GM18498 (cell line): ENCODE measurements around the gene THBS3.
A peak's percentile ranks its signal among the peaks of the same experiment; 100 is the strongest.
"Not testable (repeated sequence)": the region's sequence is repeated elsewhere in the genome, so short reads cannot be mapped to it uniquely, and the experiment has no call there.

Experiments
- ATAC-seq: cut with Tn5 transposase; IDR thresholded peaks from one replicate; pipeline ENCODE4 v1.9.1; 2021; ENCODE audit warnings: mild to moderate bottlenecking, moderate library complexity; ENCODE audit not compliant: unreplicated experiment

THBS3 gene

GRCh38 chr1:155208541-155209311, 1.0 kb upstream of the THBS3 start, which contains the start of gene MTX1:
TSS of gene MTX1 (plus strand) at chr1:155208695. CDS start at chr1:155208805, 110 bp downstream.
- ATAC-seq = peak; percentile 79

DNA sequence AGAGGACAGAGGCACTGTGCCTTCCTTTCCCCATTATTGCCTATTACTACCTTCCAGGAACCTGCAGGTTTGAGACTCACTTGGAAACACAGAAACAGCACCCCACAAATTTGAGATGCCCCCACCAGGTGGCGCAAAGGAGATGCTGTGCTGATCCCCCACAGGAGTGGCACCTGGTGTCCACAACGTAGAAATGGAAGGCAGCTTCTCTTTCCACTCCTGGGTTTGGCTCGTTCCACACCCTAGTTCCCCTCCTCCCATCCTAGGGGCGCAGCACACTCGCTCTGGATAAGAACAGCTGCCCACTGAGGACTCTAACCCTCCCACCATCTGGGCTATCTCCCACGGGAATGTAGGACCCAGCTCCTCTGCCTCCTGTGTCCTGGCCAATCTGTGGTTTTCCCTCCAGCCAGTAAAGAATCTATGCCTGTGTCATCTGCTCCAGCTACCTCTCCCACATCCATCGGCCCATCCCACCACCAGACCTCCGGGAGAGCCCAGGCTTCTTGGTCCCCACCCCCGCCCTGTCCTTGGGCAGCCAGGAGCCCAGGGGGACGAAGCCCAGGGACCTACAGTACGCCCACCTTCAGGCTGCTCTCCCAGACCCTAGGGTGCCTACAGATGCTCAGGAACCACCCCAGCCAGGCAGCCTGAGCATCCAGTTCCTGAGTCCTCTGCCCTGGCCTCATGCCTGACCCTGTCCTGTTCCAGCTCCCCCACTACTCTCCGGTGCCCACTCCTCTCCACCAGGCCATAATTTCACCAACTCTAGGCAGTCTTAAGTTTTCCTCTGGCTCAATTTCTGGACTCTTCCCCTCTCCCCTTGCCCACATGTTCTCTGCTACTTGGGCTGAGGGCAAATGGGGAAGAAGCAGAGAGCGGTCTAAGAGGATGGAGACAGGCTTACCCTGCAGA, 549 bp downstream of the THBS3 start:
- no peak for ATAC-seq

DNA sequence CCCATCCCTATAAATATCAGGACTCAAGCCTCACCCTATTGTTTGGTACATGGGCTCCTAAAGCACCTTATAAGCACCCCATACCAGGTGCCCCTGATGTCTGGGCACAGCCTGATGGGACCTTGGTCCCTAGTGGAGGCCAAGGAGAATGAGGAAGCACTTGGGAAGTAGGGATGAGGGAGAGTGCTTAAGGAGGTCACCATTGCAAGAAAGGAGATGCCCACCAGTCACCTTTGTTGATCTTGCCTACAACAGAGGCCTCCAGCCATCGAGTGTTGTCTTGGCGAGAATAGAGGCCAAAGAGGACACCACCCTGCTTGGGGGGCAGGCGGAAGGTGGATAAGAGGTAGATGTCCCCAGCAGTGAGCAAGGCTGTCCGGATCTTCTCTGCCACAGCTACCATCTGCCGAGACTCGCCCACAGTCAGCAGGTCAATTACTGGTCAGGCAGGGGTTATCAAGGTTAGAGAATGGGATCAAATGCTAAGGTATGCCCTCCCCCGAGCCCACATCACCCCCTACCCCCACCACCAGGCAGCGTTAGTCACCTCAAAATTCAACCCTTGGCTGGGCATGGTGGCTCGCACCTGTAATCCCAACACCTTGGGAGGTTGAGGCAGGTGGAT, 1.6 kb downstream of the THBS3 start:
- ATAC-seq = no peak

DNA sequence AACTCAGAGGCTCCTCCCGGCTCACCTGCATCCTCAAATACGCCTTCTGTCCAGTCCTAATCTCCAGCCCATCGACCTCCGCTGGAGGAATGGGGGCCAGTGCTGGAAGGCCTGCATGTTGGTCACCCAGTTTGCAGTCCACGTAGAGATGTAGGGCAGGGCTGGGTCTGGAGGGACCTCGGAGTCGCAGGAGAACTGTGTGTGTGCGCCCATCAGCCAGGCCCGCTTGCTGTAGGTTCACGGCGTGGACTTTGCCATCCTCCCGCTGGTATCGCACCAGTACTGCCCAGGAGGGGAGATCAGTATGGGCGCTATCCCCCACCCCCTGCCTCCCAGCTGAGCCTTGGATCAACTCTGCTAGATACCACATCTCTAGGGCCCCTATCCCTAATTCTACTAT, 2.7 kb downstream of the THBS3 start:
- no peak for ATAC-seq

- no peak for ATAC-seq
These were observed 4.8 kb downstream of the THBS3 start for GRCh38 chr1:155202731-155203515.

- ATAC-seq = no peak
These were observed 5.5 kb downstream of the THBS3 start for GRCh38 chr1:155202198-155202597.

- no peak for ATAC-seq
These were observed 6.8 kb downstream of the THBS3 start for GRCh38 chr1:155200920-155201319.

DNA sequence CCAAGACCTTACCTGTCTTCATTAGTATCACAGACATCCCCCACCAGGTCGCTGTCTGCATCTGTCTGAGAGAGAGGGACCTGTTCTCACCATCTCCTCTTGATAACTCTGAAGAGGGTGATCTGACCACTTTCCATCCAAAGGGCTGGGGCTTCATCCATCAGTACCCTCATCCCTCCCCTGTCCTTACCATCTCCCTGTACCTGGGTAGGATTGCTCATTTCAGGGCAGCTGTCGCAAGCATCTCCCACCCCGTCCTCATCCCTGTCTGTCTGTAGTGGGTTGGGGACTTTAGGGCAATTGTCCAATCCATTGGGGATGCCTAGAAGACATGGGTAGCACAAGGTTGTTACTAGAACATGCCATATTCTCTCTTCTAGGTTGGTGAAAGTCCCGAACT, 7.9 kb downstream of the THBS3 start:
- ATAC-seq = no peak

DNA sequence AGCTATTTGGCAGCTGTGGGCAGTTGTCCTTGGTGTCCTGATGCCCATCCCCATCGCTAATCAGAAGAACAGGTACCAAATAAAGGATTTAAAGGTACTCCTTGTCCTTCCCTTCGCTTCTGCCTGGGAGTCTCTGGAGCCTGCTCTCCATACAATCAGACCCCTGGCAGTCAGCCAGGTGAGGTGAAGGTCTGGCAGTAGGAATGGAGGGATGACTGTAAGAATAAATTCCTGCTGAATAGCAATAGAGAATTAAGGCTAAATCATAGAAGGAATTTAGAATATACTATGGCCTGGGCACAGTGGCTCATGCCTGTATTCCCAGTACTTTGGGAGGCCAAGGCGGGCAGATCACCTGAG, 9.2 kb downstream of the THBS3 start:
- ATAC-seq = no peak

DNA sequence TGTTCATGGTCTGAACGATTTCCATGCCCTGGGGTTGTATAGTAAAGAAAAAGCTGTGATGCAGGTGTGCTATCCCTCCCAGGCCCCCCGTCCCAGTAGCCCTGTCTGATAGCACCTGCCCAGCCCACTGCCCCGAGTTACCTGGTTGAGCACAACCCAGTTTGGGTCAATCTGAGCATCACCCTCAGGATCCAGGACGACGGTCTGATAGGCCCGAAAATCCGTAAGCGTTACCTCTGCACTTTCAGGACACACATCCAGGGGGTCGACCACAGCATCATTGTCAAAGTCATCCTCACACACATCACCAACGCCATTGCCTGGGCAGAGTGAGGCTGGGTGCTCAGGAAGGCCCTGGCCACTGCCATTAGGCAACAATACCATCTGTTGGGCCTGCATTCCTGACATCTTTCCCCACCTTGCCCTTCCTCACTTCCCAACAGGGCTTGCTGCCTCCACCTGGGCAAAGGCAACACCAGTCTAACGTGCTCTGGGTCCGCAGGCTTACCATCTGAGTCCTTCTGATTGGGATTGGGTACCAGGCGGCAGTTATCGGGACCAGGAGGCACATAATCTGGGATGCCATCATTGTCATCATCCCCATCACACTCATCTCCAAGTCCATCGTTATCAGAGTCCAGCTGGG, 9.7 kb downstream of the THBS3 start:
- no peak for ATAC-seq

DNA sequence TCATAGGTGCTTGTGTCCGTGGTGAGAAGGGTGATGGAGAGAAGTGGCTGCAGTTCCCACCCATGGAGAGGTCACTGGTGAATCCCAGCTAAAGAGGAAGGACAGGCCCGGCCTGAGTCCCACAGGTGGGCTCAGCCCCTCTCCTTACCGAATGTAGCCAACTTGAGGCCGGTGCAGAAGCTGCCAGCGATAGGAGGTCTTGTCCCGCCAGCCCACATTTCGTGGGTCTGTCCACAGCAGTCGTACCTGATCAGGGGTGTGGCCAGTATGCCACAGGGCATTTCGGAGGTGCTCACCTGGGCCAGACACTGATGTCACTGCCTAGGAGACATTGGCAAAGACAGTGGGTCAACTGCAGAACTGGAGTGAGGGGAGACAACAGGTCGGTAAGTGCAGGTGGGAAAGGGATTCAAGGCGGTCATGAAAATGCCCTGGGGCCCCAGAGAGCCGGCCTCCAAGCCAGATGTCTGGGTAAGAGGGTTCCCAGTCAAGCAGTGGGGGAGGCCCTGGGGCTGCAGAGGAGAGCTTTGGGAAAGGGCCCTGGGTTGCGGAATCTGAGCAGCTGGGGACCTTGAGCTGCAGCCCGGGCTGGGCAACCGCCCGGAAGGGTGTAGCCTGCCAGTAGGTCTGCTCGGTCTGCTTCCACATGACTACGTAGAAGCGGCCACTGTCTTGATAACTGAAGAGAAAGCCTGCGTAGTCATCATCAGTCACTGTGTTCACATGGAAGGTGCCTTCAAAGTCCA, 10.6 kb downstream of the THBS3 start:
- no peak for ATAC-seq

- no peak for ATAC-seq
These were observed 11.4 kb downstream of the THBS3 start for GRCh38 chr1:155196103-155196892.

DNA sequence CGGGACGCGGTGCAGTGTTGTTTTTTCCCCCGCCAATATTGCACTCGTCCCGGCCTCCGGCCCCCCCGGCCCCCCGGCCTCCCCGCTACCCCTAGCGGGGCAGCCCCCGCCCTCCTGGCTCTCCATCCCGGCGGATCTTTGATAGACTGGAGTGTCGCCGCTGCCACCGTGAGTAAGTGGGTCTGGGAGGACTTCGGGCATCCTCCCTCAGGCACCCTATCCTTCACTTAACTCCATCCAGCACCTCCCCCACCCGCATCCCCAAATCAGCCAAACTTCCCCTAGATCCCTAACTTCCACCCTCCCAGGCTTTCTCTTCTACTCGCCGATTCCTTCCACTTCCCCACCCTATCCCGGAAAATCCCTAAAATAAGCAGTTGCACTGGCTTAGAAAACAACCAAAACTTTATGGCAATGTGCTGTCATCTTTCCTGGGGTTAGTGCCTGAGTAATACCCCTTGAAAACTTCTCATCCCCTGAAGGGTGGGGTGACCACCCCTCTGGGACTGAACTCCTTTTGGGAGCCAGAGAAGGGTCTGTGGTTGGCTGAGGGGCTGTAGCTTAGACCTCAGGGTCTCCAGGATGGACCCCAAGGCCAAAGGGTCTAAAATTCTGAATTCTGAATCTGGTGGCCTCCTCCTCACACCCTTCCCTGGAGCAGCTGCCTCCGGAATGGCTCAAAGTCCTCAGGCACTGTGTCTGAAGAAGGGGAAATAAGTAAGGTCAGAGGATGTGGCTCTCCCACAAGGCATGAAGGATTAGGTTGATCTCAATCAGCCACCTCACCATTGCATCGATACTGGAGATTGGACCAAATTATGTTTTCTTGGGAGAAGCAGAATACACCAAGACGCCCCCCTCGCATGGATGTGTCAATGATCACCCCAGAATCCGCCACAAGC, 12.2 kb downstream of the THBS3 start:
- no peak for ATAC-seq

DNA sequence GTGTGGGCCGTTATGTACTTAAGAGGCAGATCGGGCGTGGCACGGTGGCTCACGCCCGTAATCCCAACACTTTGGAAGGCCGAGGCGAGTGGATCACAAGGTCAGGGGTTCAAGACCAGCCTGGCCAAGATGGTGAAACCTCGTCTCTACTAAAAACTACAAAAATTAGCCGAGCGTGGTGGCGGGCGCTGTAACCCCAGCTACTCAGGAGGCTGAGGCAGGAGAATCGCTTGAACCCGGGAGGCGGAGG, 13.8 kb downstream of the THBS3 start:
- not testable (repeated sequence) for ATAC-seq

GRCh38 chr1:155193275-155193990, 14.3 kb downstream of the THBS3 start:
- ATAC-seq = peak; percentile 72

DNA sequence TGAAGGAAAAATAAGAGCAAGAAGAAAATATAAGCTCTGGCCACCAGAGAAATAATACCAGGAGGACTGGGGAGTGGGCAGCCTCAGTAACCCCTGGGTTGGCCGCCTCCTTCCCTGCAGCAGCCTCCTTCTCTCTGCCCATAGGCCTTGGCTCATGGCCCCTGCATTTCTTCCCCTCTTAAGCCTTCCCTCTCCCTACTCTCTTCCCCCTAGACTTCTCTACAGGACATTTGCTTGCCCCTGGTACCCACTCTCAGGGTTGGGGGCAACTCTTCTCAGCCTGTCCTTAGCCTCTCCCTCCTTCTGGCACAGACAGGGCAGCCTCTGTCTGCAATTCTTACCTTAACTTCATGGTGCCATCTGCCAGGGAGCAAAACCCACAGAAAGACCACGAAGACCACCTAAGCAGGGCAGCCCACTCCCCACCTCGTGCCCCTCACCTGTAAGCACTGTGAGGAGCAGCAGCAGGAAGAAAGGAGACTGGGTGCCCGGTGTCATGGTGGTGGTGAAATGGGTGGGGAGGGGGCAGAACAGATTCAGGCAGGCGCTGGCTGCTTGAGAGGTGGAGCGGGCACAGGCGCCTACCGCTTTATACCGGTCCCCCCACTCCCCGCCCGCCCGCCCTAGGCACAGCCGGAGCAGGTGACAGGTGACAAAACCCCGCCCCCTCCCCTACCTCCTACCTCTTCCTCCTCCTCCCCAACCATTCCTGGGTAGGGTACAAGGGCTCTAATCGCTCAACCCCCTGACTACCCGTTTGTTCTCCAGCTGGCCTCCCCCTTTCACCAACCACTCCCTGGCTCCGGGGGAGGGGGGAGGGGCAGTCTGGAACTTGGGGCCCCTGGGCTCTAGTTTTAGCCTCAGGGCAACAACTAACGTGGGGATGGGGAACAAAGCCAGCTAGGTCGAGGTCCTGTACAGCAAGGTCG, 15.1 kb downstream of the THBS3 start:
- ATAC-seq = no peak
